Mesothelial cell of epicardium (in vitro differentiated cells): ENCODE measurements around the gene ARF1. TPM values are rescaled to one million over a fixed set of nuclear protein-coding genes. Genes with fewer than 3 reads are reported as not detected.

ENCODE experiments used
- DNase-seq, 2 experiments: peaks; one replicate each; pipeline ENCODE4 v3.0.0; 2021; ENCODE audit warnings: low spot score in 2 of 2; ENCODE audit not compliant: unreplicated experiment in 2 of 2
- H3K27ac Mint-ChIP-seq: 2 replicates; pipeline ENCODE4 v1.8.0; 2021; ENCODE audit warnings: mixed read lengths
- H3K27me3 Mint-ChIP-seq: 2 replicates; pipeline ENCODE4 v1.8.0; 2021; ENCODE audit warnings: low read depth, mixed read lengths
- H3K36me3 Mint-ChIP-seq: 2 replicates; pipeline ENCODE4 v1.8.0; 2021; ENCODE audit warnings: mixed read lengths
- H3K4me1 Mint-ChIP-seq: 2 replicates; pipeline ENCODE4 v1.8.0; 2021; ENCODE audit warnings: mixed read lengths
- H3K4me3 Mint-ChIP-seq: 2 replicates; pipeline ENCODE4 v1.8.0; 2021; ENCODE audit warnings: mild to moderate bottlenecking, moderate library complexity, mixed read lengths
- H3K9me3 Mint-ChIP-seq: 2 replicates; pipeline ENCODE4 v1.8.0; 2021; ENCODE audit warnings: mixed read lengths
- total RNA-seq: library from RNA; stranded (reverse); gene quantifications from 3 replicates; pipeline ENCODE4 v1.2.1, GENCODE V29; 2021
- TF ChIP-seq, protein P1 (sequence below): fragments of 200-600 bp; sonication (generic); IDR thresholded peaks from one replicate; pipeline ENCODE4 v1.5.0; 2021; ENCODE audit warnings: antibody characterized with exemption; ENCODE audit not compliant: unreplicated experiment

Gene ARF1
- total RNA-seq, 1 donor from 2014 or later, result 262 TPM

DNA sequence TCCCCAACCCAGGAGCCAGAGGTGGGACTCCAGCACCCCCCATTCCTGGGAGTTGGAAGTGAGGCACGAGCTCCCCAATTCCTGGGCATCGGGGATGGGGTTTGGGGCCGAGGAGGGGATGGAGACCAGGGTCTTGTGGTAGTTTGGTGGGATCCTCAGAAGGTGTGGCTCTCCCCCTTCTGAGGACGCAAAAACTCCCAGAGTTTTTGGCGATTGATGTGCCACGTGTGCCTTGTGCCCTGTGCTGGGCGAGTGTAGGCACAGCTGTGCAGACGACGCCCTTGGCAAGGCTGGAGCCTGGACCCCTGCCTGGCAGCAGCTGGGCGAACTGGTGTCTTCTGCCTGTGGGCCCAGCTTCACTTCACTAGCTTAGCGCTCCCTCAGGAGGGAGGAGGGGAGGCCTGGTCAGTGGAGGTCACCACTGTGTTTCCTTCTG is 60.2 kb downstream of the ARF1 start:
- Mint-ChIP-seq H3K4me3 (peak overlapping the region; percentile 90), H3K27me3 (no peaks in the 10 kb centered on the region), H3K9me3 (no peaks in the 10 kb centered on the region), H3K27ac (no peak overlapping the region), H3K4me1 (peaks cover 19% of the 10 kb centered on the region), H3K36me3 (no peaks in the 10 kb centered on the region)
- TF ChIP-seq, protein P1, sequence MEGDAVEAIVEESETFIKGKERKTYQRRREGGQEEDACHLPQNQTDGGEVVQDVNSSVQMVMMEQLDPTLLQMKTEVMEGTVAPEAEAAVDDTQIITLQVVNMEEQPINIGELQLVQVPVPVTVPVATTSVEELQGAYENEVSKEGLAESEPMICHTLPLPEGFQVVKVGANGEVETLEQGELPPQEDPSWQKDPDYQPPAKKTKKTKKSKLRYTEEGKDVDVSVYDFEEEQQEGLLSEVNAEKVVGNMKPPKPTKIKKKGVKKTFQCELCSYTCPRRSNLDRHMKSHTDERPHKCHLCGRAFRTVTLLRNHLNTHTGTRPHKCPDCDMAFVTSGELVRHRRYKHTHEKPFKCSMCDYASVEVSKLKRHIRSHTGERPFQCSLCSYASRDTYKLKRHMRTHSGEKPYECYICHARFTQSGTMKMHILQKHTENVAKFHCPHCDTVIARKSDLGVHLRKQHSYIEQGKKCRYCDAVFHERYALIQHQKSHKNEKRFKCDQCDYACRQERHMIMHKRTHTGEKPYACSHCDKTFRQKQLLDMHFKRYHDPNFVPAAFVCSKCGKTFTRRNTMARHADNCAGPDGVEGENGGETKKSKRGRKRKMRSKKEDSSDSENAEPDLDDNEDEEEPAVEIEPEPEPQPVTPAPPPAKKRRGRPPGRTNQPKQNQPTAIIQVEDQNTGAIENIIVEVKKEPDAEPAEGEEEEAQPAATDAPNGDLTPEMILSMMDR, result no peak
- no peak for DNase-seq

DNA sequence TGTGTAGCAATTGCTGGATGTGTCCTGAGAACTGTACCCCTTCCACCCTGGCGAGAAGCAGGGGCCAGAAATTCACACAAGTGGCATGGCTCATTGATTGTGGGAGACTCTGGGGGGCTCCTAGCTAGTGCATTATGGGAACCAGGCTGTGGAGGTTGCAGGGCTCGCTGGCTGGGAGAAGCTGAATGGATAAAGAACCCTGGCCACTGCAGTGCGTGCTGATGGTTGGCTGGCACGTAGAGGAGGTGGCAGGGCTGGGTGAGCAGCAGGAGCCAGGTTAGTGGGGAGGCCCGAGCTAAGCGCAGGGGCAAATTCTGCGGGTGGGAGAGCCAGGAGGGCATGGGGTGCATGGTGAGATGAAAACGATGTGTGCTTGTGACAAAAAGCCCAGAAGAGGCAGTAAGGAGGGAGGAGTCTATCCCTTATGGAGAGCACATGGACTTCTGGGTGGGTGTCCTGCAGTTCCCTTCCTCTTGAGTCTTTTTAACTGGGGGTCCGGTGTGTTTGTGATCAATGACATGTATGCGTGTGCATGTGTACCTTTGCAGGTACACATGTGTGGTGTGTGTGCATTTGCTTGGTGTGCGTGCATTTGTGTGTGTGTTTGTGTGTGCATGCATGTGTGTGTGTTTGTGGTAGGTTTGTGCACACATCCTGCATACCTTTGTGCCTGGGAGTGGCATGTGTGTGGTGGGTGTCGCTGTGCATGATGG is 61.1 kb downstream of the ARF1 start:
- no peak overlapping the region for H3K27ac Mint-ChIP-seq
- DNase-seq, result no peak
- no peaks in the 10 kb centered on the region for H3K27me3 Mint-ChIP-seq
- TF ChIP-seq, protein P1, result no peak
- H3K9me3 Mint-ChIP-seq, result no peaks in the 10 kb centered on the region
- H3K36me3 Mint-ChIP-seq, result no peaks in the 10 kb centered on the region
- peaks cover 19% of the 10 kb centered on the region for H3K4me1 Mint-ChIP-seq
- peak overlapping the region; percentile 38 for H3K4me3 Mint-ChIP-seq

DNA sequence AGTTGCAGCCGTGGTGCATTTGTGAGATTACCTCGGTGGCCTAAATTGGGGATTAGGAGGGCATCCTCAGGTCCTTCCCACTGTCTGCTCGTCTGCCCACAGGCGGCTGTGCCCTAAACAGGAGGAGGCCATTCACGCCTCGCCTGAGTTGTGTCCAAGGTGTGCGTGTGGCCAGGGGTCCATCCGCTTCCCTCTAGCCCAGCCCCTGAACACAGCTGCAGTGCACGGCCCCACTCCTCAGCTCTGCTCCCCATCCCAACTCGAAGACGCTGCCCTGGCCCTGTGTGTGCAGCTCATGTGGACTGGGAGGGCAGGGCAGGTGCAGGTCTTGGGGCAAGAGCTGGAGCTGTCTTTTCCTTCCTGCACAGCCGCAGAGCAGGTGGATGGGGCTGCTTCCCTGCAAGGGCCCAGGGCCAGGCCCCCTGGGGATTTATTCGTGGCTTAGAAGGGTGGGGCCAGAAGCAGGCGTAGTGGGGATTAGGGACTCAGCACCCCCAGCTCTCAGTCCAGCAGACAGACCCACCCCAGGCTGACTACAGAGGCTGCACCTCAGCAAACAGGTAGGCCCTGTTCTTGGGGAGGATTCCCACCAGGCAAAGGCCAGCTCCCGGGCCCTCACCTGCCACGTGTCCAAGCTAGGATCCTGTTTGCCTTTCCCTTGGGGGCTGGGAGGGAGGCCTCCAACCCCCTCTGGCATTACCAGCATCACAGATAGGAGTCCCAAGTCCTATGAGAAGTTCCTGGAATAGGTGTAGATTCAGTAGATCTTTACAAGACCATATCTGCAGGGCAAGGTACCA is 61.9 kb downstream of the ARF1 start:
- DNase-seq, result no peak
- no peaks in the 10 kb centered on the region for H3K36me3 Mint-ChIP-seq
- H3K4me3 Mint-ChIP-seq, result no peak overlapping the region
- H3K4me1 Mint-ChIP-seq, result peaks cover 19% of the 10 kb centered on the region
- TF ChIP-seq, protein P1, result no peak
- no peaks in the 10 kb centered on the region for H3K9me3 Mint-ChIP-seq
- no peaks in the 10 kb centered on the region for H3K27me3 Mint-ChIP-seq
- no peak overlapping the region for H3K27ac Mint-ChIP-seq

DNA sequence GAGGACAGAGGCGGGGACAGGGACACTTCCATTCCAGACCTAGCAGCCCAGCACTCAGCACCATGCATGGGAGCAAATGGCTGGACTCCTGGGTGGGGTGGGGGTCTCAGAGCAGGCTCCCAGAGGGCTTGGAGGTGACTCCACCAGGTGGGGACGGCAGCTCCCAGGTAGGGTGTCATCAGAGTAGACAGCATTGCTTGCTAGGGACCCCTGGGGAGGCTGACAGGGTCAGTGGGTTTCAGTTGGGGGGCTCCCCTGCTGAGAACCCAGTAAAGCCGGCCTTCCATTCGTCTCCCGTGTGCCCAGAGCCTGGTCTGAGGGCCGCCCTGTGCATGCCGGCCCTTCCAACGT is 62.5 kb downstream of the ARF1 start:
- Mint-ChIP-seq H3K4me3 (no peak overlapping the region), H3K4me1 (peaks cover 22% of the 10 kb centered on the region), H3K27me3 (no peaks in the 10 kb centered on the region), H3K27ac (no peak overlapping the region), H3K9me3 (no peaks in the 10 kb centered on the region), H3K36me3 (no peaks in the 10 kb centered on the region)
- DNase-seq, result no peak
- TF ChIP-seq, protein P1, result no peak

DNA sequence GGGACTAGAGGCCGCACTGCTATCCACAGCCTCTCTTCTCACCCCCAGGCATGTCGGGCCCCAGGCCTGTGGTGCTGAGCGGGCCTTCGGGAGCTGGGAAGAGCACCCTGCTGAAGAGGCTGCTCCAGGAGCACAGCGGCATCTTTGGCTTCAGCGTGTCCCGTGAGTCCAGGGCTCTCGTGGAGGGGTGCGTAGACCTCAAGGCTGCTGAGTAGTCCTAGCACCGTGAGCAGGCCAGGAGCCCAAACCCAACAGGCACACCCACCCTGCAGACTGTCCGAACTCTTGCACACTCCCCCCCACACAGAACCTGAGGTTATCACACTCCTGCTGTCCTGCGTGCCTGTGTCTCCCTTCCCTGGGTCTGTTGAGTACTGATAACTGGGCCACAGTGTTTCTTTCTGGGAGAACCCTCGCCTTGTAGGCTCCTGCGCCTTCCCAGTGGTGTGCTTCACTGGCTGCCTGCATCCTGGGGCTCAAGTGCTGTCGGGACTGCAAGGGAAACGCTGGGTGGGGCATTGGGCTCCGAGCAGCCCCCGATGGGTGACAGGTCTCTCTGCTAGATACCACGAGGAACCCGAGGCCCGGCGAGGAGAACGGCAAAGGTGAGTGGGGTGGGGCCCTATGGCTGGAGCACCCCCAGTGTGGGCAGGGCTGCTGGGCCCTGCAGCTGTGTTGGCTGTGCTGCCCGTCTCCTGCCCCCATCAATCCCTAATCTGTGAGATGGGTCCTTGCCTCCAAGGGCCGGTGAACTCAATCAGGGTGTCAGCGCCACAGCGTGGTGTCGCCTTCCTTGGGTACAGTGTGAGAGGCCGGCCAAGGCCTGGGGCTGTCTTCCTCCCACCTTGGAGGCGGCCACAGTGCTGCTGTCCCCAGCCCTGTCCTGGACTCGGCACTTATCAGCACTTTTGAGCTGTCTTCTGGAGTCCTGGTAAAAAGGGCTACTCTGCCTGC is 63.2 kb downstream of the ARF1 start:
- DNase-seq, result no peak

More for the DNA sequence above, 63.2 kb downstream of the ARF1 start:
- Mint-ChIP-seq H3K4me1 (peaks cover 20% of the 10 kb centered on the region), H3K36me3 (no peaks in the 10 kb centered on the region), H3K27me3 (no peaks in the 10 kb centered on the region), H3K27ac (no peak overlapping the region), H3K9me3 (no peaks in the 10 kb centered on the region), H3K4me3 (no peak overlapping the region)
- TF ChIP-seq, protein P1, result no peak
